GM12801 (cell line): ENCODE measurements around the gene TPGS2.

Source experiments
- TF ChIP-seq, protein P1 (sequence below): IDR thresholded peaks from one replicate; pipeline ENCODE4 v1.5.1; 2011; ENCODE audit warnings: control low read depth; ENCODE audit not compliant: insufficient read length; ENCODE audit errors: extremely low read depth

Gene TPGS2

DNA sequence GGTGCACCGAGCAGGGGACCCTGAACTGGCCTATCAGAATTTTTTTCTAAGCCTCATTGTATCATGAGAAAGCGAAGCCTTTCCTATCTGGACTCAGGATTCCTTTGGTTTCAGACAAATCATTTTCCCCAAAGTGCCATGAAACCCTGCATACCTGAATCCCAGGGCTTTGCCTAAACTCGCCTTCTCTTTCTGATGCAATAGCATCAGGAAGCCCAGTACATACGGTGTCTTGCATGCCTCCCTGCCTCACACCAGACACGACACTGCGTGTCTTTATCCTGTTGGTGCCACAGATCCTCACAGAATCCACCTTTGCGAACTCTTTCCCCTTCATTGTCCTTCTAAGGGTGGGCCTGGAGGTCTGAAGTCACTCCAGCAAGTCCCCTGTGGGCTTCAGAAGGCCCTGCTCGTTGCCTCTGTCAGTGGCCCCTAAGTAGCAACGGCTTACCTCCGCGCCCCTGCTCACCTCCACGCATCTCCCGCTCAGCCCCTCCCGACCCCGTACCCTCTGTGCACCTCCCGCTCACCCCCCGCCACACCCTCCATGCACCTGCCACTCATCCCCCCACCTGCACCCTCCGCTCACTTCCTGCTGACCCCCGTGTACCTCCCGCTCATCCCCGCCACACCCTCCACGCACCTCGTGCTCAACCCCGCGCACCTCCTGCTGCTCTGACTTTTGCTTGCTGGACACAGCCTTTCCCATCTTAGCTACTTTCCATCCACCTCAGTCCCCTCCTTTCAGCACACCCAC, 83.4 kb downstream of the TPGS2 start:
- TF ChIP-seq, protein P1, sequence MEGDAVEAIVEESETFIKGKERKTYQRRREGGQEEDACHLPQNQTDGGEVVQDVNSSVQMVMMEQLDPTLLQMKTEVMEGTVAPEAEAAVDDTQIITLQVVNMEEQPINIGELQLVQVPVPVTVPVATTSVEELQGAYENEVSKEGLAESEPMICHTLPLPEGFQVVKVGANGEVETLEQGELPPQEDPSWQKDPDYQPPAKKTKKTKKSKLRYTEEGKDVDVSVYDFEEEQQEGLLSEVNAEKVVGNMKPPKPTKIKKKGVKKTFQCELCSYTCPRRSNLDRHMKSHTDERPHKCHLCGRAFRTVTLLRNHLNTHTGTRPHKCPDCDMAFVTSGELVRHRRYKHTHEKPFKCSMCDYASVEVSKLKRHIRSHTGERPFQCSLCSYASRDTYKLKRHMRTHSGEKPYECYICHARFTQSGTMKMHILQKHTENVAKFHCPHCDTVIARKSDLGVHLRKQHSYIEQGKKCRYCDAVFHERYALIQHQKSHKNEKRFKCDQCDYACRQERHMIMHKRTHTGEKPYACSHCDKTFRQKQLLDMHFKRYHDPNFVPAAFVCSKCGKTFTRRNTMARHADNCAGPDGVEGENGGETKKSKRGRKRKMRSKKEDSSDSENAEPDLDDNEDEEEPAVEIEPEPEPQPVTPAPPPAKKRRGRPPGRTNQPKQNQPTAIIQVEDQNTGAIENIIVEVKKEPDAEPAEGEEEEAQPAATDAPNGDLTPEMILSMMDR = no peak

DNA sequence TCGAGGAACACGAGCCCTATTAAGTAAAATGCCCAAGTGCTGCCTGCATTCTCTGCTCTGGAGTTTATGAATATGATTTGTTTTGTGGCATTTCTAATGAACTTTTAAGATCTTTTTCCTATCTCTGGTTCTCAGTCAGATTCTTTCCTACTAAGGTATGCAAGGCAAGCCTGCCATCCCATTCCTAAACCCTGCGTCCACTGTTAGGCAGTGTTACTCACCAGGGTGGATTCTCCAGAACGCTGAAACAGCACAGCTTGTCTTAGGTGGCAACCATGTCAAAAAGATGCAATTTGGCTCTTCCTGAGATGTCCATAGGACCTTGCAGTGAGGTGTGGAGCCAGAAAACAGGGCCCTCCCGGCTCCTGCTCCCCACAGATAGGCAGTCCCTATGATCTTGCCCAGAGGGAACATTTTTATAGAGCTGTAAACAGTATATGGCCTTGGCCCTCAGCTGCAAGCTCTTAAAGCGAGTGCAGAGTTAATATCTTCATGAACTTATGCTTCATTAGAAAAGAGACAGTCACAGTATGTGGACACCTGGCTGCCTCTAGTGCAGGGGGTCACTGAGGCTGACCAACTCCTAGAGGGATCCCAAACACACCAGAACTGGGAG, 84.4 kb downstream of the TPGS2 start:
- TF ChIP-seq, protein P1 = no peak
